Parathyroid adenoma (tissue), 2 donors: ENCODE results near the gene ADPRM.

Source experiments
- H2AFZ ChIP-seq: fragments of 300-600 bp; sonication (generic); one replicate; pipeline ENCODE4 v1.7.0; 2017; ENCODE audit warnings: antibody characterized with exemption, mild to moderate bottlenecking
- H3K27ac ChIP-seq: fragments of 300-600 bp; sonication (generic); one replicate; pipeline ENCODE4 v1.7.0; 2017
- H3K27me3 ChIP-seq: fragments of 300-600 bp; sonication (generic); one replicate; pipeline ENCODE4 v1.7.0; 2017; ENCODE audit warnings: low read length; ENCODE audit not compliant: control insufficient read depth, insufficient read depth
- H3K36me3 ChIP-seq: fragments of 300-600 bp; sonication (generic); one replicate; pipeline ENCODE4 v1.7.0; 2017; ENCODE audit warnings: low read length; ENCODE audit not compliant: control insufficient read depth, insufficient read depth
- H3K4me1 ChIP-seq: fragments of 300-600 bp; sonication (generic); one replicate; pipeline ENCODE4 v1.7.0; 2017; ENCODE audit warnings: control low read depth
- H3K4me2 ChIP-seq: fragments of 300-600 bp; sonication (generic); one replicate; pipeline ENCODE4 v1.7.0; 2017; ENCODE audit warnings: low read length
- H3K4me3 ChIP-seq: fragments of 300-600 bp; sonication (generic); one replicate; pipeline ENCODE4 v1.7.0; 2017; ENCODE audit warnings: low read depth, low read length
- H3K79me2 ChIP-seq: fragments of 300-600 bp; sonication (generic); one replicate; pipeline ENCODE4 v1.7.0; 2017; ENCODE audit warnings: control low read depth
- H3K9ac ChIP-seq: fragments of 300-600 bp; sonication (generic); one replicate; pipeline ENCODE4 v1.7.0; 2017; ENCODE audit warnings: mild to moderate bottlenecking
- H3K9me3 ChIP-seq: fragments of 300-600 bp; sonication (generic); one replicate; pipeline ENCODE4 v1.7.0; 2017; ENCODE audit warnings: low read length; ENCODE audit not compliant: control insufficient read depth
- TF ChIP-seq, protein P1 (sequence below): fragments of 300-600 bp; sonication (generic); IDR thresholded peaks from one replicate; pipeline ENCODE4 v1.7.0; 2017; ENCODE audit warnings: antibody characterized with exemption, mild to moderate bottlenecking
- donor health status: primary hyperparathyroidism.

ADPRM gene

DNA sequence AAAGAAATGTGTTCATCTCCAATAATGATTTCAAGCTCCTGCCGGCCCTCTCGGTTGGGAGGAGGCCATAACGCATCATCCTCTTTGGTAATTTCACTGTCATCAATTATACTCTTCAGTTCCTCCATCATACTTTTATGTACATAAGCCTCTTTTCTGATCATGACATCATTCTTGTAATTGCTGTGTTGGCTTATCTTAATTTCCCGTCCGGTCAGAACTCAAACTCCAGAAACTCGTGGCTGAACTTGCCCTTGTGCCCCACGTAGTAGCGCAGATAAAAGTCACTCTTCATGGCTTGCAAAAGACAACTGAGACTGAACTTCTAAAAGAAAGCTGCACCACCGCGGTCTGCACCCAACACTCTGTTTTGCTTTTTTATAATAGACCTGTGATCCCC, 18.8 kb downstream of the ADPRM start:
- Histone ChIP-seq H3K27ac (no peak overlapping the region), H3K27me3 (no peaks in the 10 kb centered on the region), H3K4me3 (no peak overlapping the region), H3K9ac (no peak overlapping the region), H3K79me2 (no peaks in the 10 kb centered on the region), H3K36me3 (no peaks in the 10 kb centered on the region), H3K4me1 (no peaks in the 10 kb centered on the region), H3K9me3 (no peaks in the 10 kb centered on the region), H2AFZ (no peak overlapping the region), H3K4me2 (no peak overlapping the region)
- TF ChIP-seq, protein P1, sequence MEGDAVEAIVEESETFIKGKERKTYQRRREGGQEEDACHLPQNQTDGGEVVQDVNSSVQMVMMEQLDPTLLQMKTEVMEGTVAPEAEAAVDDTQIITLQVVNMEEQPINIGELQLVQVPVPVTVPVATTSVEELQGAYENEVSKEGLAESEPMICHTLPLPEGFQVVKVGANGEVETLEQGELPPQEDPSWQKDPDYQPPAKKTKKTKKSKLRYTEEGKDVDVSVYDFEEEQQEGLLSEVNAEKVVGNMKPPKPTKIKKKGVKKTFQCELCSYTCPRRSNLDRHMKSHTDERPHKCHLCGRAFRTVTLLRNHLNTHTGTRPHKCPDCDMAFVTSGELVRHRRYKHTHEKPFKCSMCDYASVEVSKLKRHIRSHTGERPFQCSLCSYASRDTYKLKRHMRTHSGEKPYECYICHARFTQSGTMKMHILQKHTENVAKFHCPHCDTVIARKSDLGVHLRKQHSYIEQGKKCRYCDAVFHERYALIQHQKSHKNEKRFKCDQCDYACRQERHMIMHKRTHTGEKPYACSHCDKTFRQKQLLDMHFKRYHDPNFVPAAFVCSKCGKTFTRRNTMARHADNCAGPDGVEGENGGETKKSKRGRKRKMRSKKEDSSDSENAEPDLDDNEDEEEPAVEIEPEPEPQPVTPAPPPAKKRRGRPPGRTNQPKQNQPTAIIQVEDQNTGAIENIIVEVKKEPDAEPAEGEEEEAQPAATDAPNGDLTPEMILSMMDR, result no peak

DNA sequence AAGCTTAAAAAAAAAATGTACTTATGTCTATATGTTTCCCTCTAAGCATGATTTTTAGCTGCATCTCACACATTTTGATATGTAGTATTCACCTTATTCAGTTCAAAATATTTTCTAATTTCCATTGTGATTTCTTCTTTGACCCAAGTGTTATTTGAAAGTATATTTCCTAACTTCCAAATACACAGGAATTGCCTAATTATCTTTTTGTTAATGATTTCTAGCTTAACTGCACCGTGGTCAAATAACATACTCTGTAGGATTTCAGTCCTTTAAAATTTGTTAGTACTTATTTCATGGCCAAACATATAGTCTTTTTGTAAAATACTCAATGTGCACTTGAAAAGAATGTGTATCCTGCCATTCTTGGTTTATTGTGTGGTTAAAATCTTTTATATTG, 21.2 kb downstream of the ADPRM start:
- Histone ChIP-seq H3K36me3 (no peaks in the 10 kb centered on the region), H3K9ac (no peak overlapping the region), H3K4me2 (no peak overlapping the region), H3K4me3 (no peak overlapping the region), H3K9me3 (no peaks in the 10 kb centered on the region), H3K79me2 (no peaks in the 10 kb centered on the region), H3K4me1 (no peaks in the 10 kb centered on the region), H2AFZ (no peak overlapping the region), H3K27me3 (no peaks in the 10 kb centered on the region), H3K27ac (no peak overlapping the region)
- TF ChIP-seq, protein P1, result no peak

DNA sequence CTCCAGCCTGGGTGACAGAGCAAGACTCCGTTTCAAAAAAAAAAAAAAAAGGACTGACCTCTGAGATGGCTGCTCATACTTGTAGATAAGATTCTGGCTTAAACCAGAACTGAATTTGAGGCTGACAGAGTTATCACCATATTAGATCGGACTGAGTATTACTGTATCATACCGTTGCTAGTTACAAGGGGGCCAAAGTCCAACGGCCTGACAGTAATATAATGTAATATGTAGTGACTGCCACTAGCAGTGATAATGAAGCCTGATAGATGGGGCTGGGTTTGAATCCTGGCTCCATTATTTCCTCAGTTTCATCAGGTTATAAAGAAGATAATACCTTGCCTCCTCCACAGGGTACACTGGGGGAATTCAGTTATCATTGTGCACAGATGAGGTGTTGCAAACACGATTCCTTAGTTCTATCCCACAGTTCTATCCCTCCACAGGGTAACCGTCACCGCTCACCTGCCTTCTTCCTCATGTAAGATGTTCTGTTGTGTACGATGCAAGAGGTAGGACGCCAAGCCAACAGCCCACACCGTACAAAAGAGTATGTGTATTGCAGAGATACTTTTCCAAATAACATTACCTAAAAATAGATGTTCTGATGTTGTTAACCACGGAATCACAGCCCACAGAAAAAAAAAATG, 27.3 kb downstream of the ADPRM start:
- H3K4me1 ChIP-seq, result no peaks in the 10 kb centered on the region
- TF ChIP-seq, protein P1, result no peak
- no peaks in the 10 kb centered on the region for H3K27me3 ChIP-seq
- H3K36me3 ChIP-seq, result no peaks in the 10 kb centered on the region
- H2AFZ ChIP-seq, result no peak overlapping the region
- no peak overlapping the region for H3K27ac ChIP-seq
- H3K9ac ChIP-seq, result no peak overlapping the region
- H3K79me2 ChIP-seq, result no peaks in the 10 kb centered on the region
- no peak overlapping the region for H3K4me2 ChIP-seq
- no peak overlapping the region for H3K4me3 ChIP-seq
- no peaks in the 10 kb centered on the region for H3K9me3 ChIP-seq

DNA sequence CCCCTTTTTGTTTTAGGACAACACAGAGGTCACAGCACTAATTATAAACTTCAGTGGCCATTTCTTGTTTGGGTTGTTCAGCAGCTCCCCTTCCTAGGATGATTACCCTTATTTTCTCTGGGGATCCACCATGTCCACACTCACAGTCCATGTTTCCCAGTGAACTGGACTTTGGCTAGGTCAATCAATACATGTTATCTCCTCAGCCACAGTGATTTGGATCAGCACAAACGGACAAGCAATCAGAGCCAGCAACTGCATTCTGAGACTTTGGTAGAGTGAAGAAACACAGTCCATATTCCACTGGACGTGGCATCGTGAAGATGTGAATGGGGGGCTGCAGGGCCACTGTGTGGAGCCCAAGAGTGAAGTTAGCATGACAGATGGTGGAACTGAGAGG, 27.9 kb downstream of the ADPRM start:
- H3K4me2 ChIP-seq, result no peak overlapping the region
- no peaks in the 10 kb centered on the region for H3K9me3 ChIP-seq
- TF ChIP-seq, protein P1, result no peak
- H3K79me2 ChIP-seq, result no peaks in the 10 kb centered on the region
- H3K27me3 ChIP-seq, result no peaks in the 10 kb centered on the region
- H3K36me3 ChIP-seq, result no peaks in the 10 kb centered on the region
- H3K9ac ChIP-seq, result no peak overlapping the region
- H2AFZ ChIP-seq, result no peak overlapping the region
- no peaks in the 10 kb centered on the region for H3K4me1 ChIP-seq
- H3K4me3 ChIP-seq, result no peak overlapping the region
- no peak overlapping the region for H3K27ac ChIP-seq

DNA sequence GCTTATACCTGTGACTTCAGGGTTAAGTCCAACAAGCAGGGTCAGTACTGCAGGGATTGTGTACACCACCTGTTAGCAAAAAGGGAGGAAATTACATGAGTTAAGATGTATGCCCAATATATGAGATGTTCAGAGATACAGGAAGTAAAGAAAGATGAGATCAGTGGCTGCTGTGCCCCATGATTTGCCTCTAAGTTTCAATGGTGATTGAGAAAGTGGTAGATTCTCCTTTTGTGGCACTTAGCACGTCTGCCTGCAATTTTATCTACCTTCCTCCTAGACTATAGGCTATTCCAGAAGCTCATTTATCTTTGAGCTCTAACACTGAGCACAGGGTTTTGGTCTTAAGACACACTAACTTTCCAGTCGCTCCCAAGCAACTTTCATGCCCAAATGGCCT, 28.8 kb downstream of the ADPRM start:
- no peak overlapping the region for H3K9ac ChIP-seq
- no peaks in the 10 kb centered on the region for H3K9me3 ChIP-seq
- H3K4me2 ChIP-seq, result no peak overlapping the region
- TF ChIP-seq, protein P1, result no peak
- H3K27me3 ChIP-seq, result no peaks in the 10 kb centered on the region
- no peak overlapping the region for H3K27ac ChIP-seq
- H3K4me1 ChIP-seq, result no peaks in the 10 kb centered on the region
- no peak overlapping the region for H3K4me3 ChIP-seq
- H3K36me3 ChIP-seq, result no peaks in the 10 kb centered on the region
- H2AFZ ChIP-seq, result no peak overlapping the region
- no peaks in the 10 kb centered on the region for H3K79me2 ChIP-seq
